IMR-90 (cell line): ENCODE data around the gene ZEB2. TPM values are rescaled to one million over a fixed set of nuclear protein-coding genes. Genes with fewer than 3 reads are reported as not detected.
A peak's percentile ranks its signal among the peaks of the same experiment; 100 is the strongest.

Experiments
- ATAC-seq: fragments of 200-7000 bp; cut with Tn5 transposase; 2 replicates; pipeline ENCODE4 v1.9.1; 2020; ENCODE audit warnings: low read depth, mild to moderate bottlenecking, moderate library complexity
- BruUV-seq: library from RNA; stranded (reverse); fragments of 400-500 nt; replicated peaks from 2 replicates; lab custom pipeline; 2021; lab: Mats Ljungman, UMichigan
- CTCF ChIA-PET: fragments of 300-600 bp; formaldehyde crosslinking; extraction: SDS; loops from one replicate; lab custom pipeline; 2021; ENCODE audit warnings: antibody characterized with exemption; lab: Yijun Ruan, JAX
- POLR2A ChIA-PET: fragments of 300-600 bp; sonication (Branson Sonifier 250); formaldehyde crosslinking; loops from one replicate; lab custom pipeline; 2022; ENCODE audit warnings: antibody characterized with exemption; ENCODE audit not compliant: unreplicated experiment; lab: Charles Lee
- DNase-seq: peaks from one replicate; pipeline ENCODE4 v3.0.0; 2013
- H2AFZ ChIP-seq: replicated peaks from 2 replicates; pipeline ENCODE3; 2013; ENCODE audit warnings: low read length, mild to moderate bottlenecking; ENCODE audit not compliant: poor library complexity
- H2AK5ac ChIP-seq: 2 replicates; pipeline ENCODE4 v1.6.1; 2013; ENCODE audit warnings: low read depth, low read length, inconsistent platforms
- H2AK9ac ChIP-seq: replicated peaks from 2 replicates; pipeline ENCODE3; 2013; ENCODE audit warnings: mild to moderate bottlenecking, low read depth, low read length, moderate library complexity; ENCODE audit not compliant: poor library complexity
- H2BK120ac ChIP-seq: 2 replicates; pipeline ENCODE4 v1.6.1; 2013; ENCODE audit warnings: low read depth, low read length, inconsistent platforms
- H2BK15ac ChIP-seq: 3 replicates; pipeline ENCODE4 v1.6.1; 2013; ENCODE audit warnings: low read depth, low read length, inconsistent platforms
- H2BK20ac ChIP-seq: 2 replicates; pipeline ENCODE4 v1.6.1; 2013; ENCODE audit warnings: low read depth, mild to moderate bottlenecking, inconsistent platforms, low read length, moderate library complexity
- H2BK5ac ChIP-seq: 2 replicates; pipeline ENCODE4 v1.6.1; 2013; ENCODE audit warnings: mild to moderate bottlenecking, low read depth, low read length, inconsistent platforms; ENCODE audit not compliant: poor library complexity, severe bottlenecking
- H3K14ac ChIP-seq: replicated peaks from 2 replicates; pipeline ENCODE4 v1.6.1; 2013; ENCODE audit warnings: low read depth, low read length, inconsistent platforms
- H3K18ac ChIP-seq: 2 replicates; pipeline ENCODE4 v1.6.1; 2013; ENCODE audit warnings: low read depth, low read length, control low read depth
- H3K23ac ChIP-seq: 2 replicates; pipeline ENCODE4 v1.6.1; 2013; ENCODE audit warnings: low read depth, low read length, inconsistent platforms
- H3K27ac ChIP-seq: 2 replicates; pipeline ENCODE4 v1.5.1; 2013; ENCODE audit warnings: mild to moderate bottlenecking, control low read depth, low read length; ENCODE audit not compliant: insufficient read depth
- H3K27me3 ChIP-seq: 2 replicates; pipeline ENCODE4 v1.6.1; 2013; ENCODE audit warnings: low read length; ENCODE audit not compliant: control insufficient read depth, insufficient read depth
- H3K36me3 ChIP-seq: 2 replicates; pipeline ENCODE4 v1.6.1; 2013; ENCODE audit warnings: low read length, mixed read lengths; ENCODE audit not compliant: control insufficient read depth, insufficient read depth
- H3K4ac ChIP-seq: 2 replicates; pipeline ENCODE4 v1.6.1; 2013; ENCODE audit warnings: low read depth, low read length, inconsistent platforms
- H3K4me1 ChIP-seq: 2 replicates; pipeline ENCODE4 v1.6.1; 2013; ENCODE audit warnings: low read length, mixed read lengths; ENCODE audit not compliant: control insufficient read depth, insufficient read depth
- H3K4me2 ChIP-seq: 2 replicates; pipeline ENCODE4 v1.6.1; 2013; ENCODE audit warnings: low read depth, mild to moderate bottlenecking, control low read depth, low read length, moderate library complexity
- H3K4me3 ChIP-seq: 2 replicates; pipeline ENCODE4 v1.5.1; 2013; ENCODE audit warnings: low read depth, mild to moderate bottlenecking, control low read depth, low read length, moderate library complexity; ENCODE audit not compliant: insufficient read depth
- H3K56ac ChIP-seq: 2 replicates; pipeline ENCODE4 v1.6.1; 2013; ENCODE audit warnings: low read length, inconsistent platforms; ENCODE audit not compliant: insufficient read depth; ENCODE audit errors: extremely low read depth
- H3K79me1 ChIP-seq, 2 experiments: 2 replicates each; pipeline ENCODE4 v1.6.1; 2013; ENCODE audit warnings: low read length in 2 of 2, inconsistent platforms in 1 of 2, low read depth in 1 of 2
- H3K9ac ChIP-seq: 2 replicates; pipeline ENCODE4 v1.6.1; 2013; ENCODE audit warnings: low read depth, low read length, control low read depth
- H3K9me1 ChIP-seq: 2 replicates; pipeline ENCODE4 v1.6.1; 2013; ENCODE audit warnings: low read length, inconsistent platforms; ENCODE audit not compliant: insufficient read depth
- H3K9me3 ChIP-seq: 2 replicates; pipeline ENCODE4 v1.6.1; 2013; ENCODE audit warnings: low read length; ENCODE audit not compliant: control insufficient read depth, insufficient read depth
- H4K20me1 ChIP-seq: 2 replicates; pipeline ENCODE4 v1.6.1; 2013; ENCODE audit warnings: low read length, inconsistent platforms; ENCODE audit not compliant: insufficient read depth
- H4K5ac ChIP-seq: 2 replicates; pipeline ENCODE4 v1.6.1; 2013; ENCODE audit warnings: mild to moderate bottlenecking, low read depth, low read length, control low read depth
- H4K8ac ChIP-seq, 2 experiments: 2 replicates each; pipeline ENCODE4 v1.6.1; 2013; ENCODE audit warnings: low read depth in 2 of 2, low read length in 2 of 2, control low read depth in 1 of 2, inconsistent platforms in 1 of 2
- H4K91ac ChIP-seq: 2 replicates; pipeline ENCODE4 v1.6.1; 2013; ENCODE audit warnings: low read depth, low read length, inconsistent platforms; ENCODE audit not compliant: insufficient read depth
- BHLHE40 ChIP-seq: fragments of 150-350 bp; IDR thresholded peaks from 2 replicates; pipeline ENCODE4 v1.6.1; 2016; ENCODE audit warnings: mild to moderate bottlenecking, low read depth, low read length
- FOS ChIP-seq: fragments of 150-350 bp; IDR thresholded peaks from 2 replicates; pipeline ENCODE4 v1.6.1; 2016; ENCODE audit warnings: low read depth, low read length
- MAZ ChIP-seq: IDR thresholded peaks from 2 replicates; pipeline ENCODE4 v1.6.1; 2012; ENCODE audit warnings: low read depth, mild to moderate bottlenecking, low read length, improper control_type of control experiment, moderate library complexity, borderline replicate concordance
- MXI1 ChIP-seq: IDR thresholded peaks from 2 replicates; pipeline ENCODE4 v1.6.1; 2012; ENCODE audit warnings: low read depth, mild to moderate bottlenecking, low read length, moderate library complexity, borderline replicate concordance
- POLR2A ChIP-seq: IDR thresholded peaks from 2 replicates; pipeline ENCODE4 v1.6.1; 2012; ENCODE audit warnings: mild to moderate bottlenecking, low read depth, low read length
- RAD21 ChIP-seq: IDR thresholded peaks from 2 replicates; pipeline ENCODE4 v1.6.1; 2012; ENCODE audit warnings: low read length, improper control_type of control experiment
- RCOR1 ChIP-seq: IDR thresholded peaks from 2 replicates; pipeline ENCODE4 v1.6.1; 2012; ENCODE audit warnings: mild to moderate bottlenecking, low read length, improper control_type of control experiment; ENCODE audit not compliant: insufficient replicate concordance
- RFX5 ChIP-seq: IDR thresholded peaks from 2 replicates; pipeline ENCODE4 v1.8.0; 2012; ENCODE audit warnings: low read depth, mild to moderate bottlenecking, low read length, moderate library complexity
- SMC3 ChIP-seq: fragments of 150-350 bp; IDR thresholded peaks from 2 replicates; pipeline ENCODE4 v1.6.1; 2016; ENCODE audit warnings: low read depth, mild to moderate bottlenecking, antibody characterized with exemption, low read length, moderate library complexity
- WGBS, 2 experiments: methylation state at CpG; one replicate each; pipeline versions ENCODE4 v1.1.5 to v1.1.7; 2013; ENCODE audit warnings: missing lambda C conversion rate in 2 of 2; ENCODE audit not compliant: insufficient read length in 1 of 2; ENCODE audit errors: extremely low coverage in 2 of 2; 5-methylcytosine and 5-hydroxymethylcytosine counted together
- dilution Hi-C: fragments of 300-500 bp; cut with HindIII; formaldehyde crosslinking; loops from one replicate; pipeline ENCODE4 v1.14.3; 2018; ENCODE audit warnings: low sequenced_read_pairs; ENCODE audit not compliant: unreplicated experiment
- in situ Hi-C: fragments of 300-500 bp; cut with MboI; formaldehyde crosslinking; loops from 3 replicates; pipeline ENCODE4 v1.14.3; 2019; ENCODE audit warnings: low sequenced_read_pairs, inconsistent platforms, mixed read lengths
- intact Hi-C: fragments of 100-400 bp; cut with micrococcal nuclease; formaldehyde crosslinking; loops from 2 replicates; pipeline ENCODE4 v1.10.0; 2022
- polyA plus RNA-seq, 3 experiments: library from polyadenylated mRNA; depleted of rRNA; stranded (reverse); fragments of >200 nt; gene quantifications; 2 replicates each; pipeline ENCODE4 v1.2.3, GENCODE V29; 2012; ENCODE audit warnings: low replicate concordance in 1 of 3
- total RNA-seq: library from RNA; depleted of rRNA; stranded (reverse); fragments of >200 nt; gene quantifications from 2 replicates; pipeline ENCODE4 v1.2.3, GENCODE V29; 2012
- TF ChIP-seq, protein P1 (sequence below): fragments of 150-350 bp; IDR thresholded peaks from 2 replicates; pipeline ENCODE4 v1.6.1; 2017; ENCODE audit warnings: mild to moderate bottlenecking, antibody characterized with exemption, low read length, low read depth
- TF ChIP-seq, protein P2 (sequence below): conservative IDR thresholded peaks from 2 replicates; pipeline ENCODE4 v1.5.1; 2012; ENCODE audit warnings: mild to moderate bottlenecking, low read depth, low read length, improper control_type of control experiment

ZEB2 gene
- total and polyA plus RNA-seq, 2 of the 4 experiments (the other 2 are of a cell fraction), result 22.4 to 50.9 TPM

DNA sequence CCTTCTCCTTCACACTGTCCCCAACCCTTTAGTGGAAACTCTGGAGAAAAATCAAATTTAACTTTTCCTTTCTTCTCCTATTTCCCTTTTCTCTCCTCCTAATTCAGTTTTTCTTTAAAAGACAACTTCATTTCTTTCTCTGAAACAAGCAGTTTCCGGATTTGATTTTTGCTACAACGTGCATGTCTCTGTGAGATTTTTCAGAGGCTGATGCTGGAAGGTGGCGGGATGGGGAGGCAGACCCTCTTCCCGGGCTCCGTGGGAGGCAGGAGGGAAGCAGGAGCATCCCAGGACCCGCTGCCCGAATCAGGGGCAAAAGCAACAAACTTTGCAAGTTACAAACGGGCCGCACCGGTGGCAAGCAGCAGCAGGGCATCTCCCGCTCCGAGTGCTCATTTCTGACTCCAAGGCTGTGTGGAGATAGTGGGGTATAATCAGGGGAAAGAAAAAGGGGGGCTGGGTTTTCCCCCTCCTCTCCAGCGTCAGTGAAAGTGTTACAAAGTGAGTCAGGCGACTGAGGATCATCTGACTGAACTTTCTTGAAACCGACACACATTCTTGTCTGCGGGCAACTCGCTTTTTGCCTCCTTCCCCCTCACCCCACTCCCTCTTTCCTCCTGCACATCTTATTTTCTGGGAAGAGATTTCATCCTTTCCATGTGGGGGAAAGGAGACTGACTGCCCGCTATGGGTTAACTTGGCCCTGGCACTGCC, 6.4 kb downstream of the ZEB2 start:
- Histone ChIP-seq H2AFZ (peak overlapping the region; percentile 54), H3K4me3 (peak overlapping the region; percentile 22), H3K27ac (peak overlapping the region; percentile 60), H2AK9ac (peak overlapping the region; percentile 62), H3K27me3 (no peaks in the 10 kb centered on the region), H2BK15ac (peak overlapping the region; percentile 61; the same call in 2 of the 3 replicates), H4K5ac (peak overlapping the region; percentile 54), H4K8ac (peak overlapping the region; percentile 41 to 69), H3K23ac (peak overlapping the region; percentile 73), H3K9me3 (no peaks in the 10 kb centered on the region), H2BK20ac (peak overlapping the region; percentile 65; the same call in 1 of the 2 replicates), H4K91ac (peak overlapping the region; percentile 61), H2BK120ac (peak overlapping the region; percentile 58), H3K36me3 (no peaks in the 10 kb centered on the region; the same call in 1 of the 2 replicates), H3K14ac (peak overlapping the region; percentile 77), H2AK5ac (peak overlapping the region; percentile 57), H3K56ac (peak overlapping the region; percentile 24; the same call in 1 of the 2 replicates), H3K18ac (peak overlapping the region; percentile 55), H2BK5ac (peak overlapping the region; percentile 22), H3K9ac (peak overlapping the region; percentile 81), H4K20me1 (peaks cover 19% of the 10 kb centered on the region; the same call in 1 of the 2 replicates), H3K79me1 (peaks cover 23 to 56% of the 10 kb centered on the region in 2 experiments; a peak in 3 of 4 replicates), H3K4me2 (peak overlapping the region; percentile 91), H3K4me1 (peaks cover 21% of the 10 kb centered on the region), H3K9me1 (no peaks in the 10 kb centered on the region), H3K4ac (peak overlapping the region; percentile 68)
- in situ Hi-C loops (loop anchor here (10.0 to 25.0 kb wide), 3 partner anchors 179 to 1799 kb away; a partner anchor contains a TSS), dilution Hi-C loops (no loop called here), intact Hi-C loops (loop anchor here (1.0 to 10.0 kb wide), 9 partner anchors 111 to 931 kb away; no protein-coding TSS in a partner anchor)
- peak; percentile 4; the same call in 1 of the 2 replicates for ATAC-seq
- WGBS, 2 experiments, result no CpG with 5 or more reads among the region's 18 CpGs
- ChIA-PET POLR2A (interaction anchor here (0.6 to 0.8 kb wide), 2 partner anchors 200 to 618 kb away, joined by 4 to 5 read pairs; no protein-coding TSS in a partner anchor), CTCF (interaction anchor here (1.3 kb wide), 1 partner anchor 9 kb away, joined by 6 read pairs; no protein-coding TSS in a partner anchor)
- peak; percentile 81 for DNase-seq
- TF ChIP-seq MAZ (0 out of 2 replicates have a peak, but pooled peaks have one; percentile 19), RCOR1 (no peak), FOS (peak; percentile 59; the same call in 1 of the 2 replicates), SMC3 (no peak), BHLHE40 (peak; percentile 78), RFX5 (no peak), POLR2A (peak; percentile 62; the same call in 1 of the 2 replicates), MXI1 (no peak), RAD21 (no peak)
- TF ChIP-seq, protein P1, sequence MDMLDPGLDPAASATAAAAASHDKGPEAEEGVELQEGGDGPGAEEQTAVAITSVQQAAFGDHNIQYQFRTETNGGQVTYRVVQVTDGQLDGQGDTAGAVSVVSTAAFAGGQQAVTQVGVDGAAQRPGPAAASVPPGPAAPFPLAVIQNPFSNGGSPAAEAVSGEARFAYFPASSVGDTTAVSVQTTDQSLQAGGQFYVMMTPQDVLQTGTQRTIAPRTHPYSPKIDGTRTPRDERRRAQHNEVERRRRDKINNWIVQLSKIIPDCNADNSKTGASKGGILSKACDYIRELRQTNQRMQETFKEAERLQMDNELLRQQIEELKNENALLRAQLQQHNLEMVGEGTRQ, result peak; percentile 18; the same call in 1 of the 2 replicates
- TF ChIP-seq, protein P2, sequence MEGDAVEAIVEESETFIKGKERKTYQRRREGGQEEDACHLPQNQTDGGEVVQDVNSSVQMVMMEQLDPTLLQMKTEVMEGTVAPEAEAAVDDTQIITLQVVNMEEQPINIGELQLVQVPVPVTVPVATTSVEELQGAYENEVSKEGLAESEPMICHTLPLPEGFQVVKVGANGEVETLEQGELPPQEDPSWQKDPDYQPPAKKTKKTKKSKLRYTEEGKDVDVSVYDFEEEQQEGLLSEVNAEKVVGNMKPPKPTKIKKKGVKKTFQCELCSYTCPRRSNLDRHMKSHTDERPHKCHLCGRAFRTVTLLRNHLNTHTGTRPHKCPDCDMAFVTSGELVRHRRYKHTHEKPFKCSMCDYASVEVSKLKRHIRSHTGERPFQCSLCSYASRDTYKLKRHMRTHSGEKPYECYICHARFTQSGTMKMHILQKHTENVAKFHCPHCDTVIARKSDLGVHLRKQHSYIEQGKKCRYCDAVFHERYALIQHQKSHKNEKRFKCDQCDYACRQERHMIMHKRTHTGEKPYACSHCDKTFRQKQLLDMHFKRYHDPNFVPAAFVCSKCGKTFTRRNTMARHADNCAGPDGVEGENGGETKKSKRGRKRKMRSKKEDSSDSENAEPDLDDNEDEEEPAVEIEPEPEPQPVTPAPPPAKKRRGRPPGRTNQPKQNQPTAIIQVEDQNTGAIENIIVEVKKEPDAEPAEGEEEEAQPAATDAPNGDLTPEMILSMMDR, result no peak
- BruUV-seq, result no TSS peak
